HG02623 (cell line): Measurements from ENCODE around the gene VIPR1.
A peak's percentile ranks its signal among the peaks of the same experiment; 100 is the strongest.

Source experiments
- ATAC-seq: cut with Tn5 transposase; IDR thresholded peaks from one replicate; pipeline ENCODE4 v1.9.1; 2021; ENCODE audit warnings: moderate library complexity; ENCODE audit not compliant: unreplicated experiment

VIPR1 gene

GRCh38 chr3:42502429-42503250 lies at the start of gene VIPR1:
TSS of gene VIPR1 (plus strand) at chr3:42502643. CDS start at chr3:42502736, 93 bp downstream.
- ATAC-seq, result no peak

GRCh38 chr3:42456211-42456610 lies 46.2 kb upstream of the VIPR1 start:
- ATAC-seq, result no peak

- ATAC-seq, result no peak
Measured at GRCh38 chr3:42459151-42459550, 43.3 kb upstream of the VIPR1 start.

GRCh38 chr3:42461762-42462161 lies 40.7 kb upstream of the VIPR1 start:
- ATAC-seq, result no peak

GRCh38 chr3:42463093-42463492 lies 39.4 kb upstream of the VIPR1 start:
- no peak for ATAC-seq

GRCh38 chr3:42468111-42468510 lies 34.3 kb upstream of the VIPR1 start:
- ATAC-seq, result no peak

- no peak for ATAC-seq
Measured at GRCh38 chr3:42472555-42472954, 29.9 kb upstream of the VIPR1 start.

GRCh38 chr3:42473083-42473932 lies 29.1 kb upstream of the VIPR1 start:
- no peak for ATAC-seq

GRCh38 chr3:42476225-42477125 lies 26.0 kb upstream of the VIPR1 start:
- no peak for ATAC-seq

- no peak for ATAC-seq
Measured at GRCh38 chr3:42477696-42478095, 24.7 kb upstream of the VIPR1 start.

- no peak for ATAC-seq
Measured at GRCh38 chr3:42478830-42479229, 23.6 kb upstream of the VIPR1 start.

GRCh38 chr3:42486814-42487565 lies 15.5 kb upstream of the VIPR1 start:
- ATAC-seq, result no peak

- ATAC-seq, result no peak
Measured at GRCh38 chr3:42488687-42489086, 13.8 kb upstream of the VIPR1 start.

- no peak for ATAC-seq
Measured at GRCh38 chr3:42489116-42489936, 13.1 kb upstream of the VIPR1 start.

- no peak for ATAC-seq
Measured at GRCh38 chr3:42489937-42490227, 12.6 kb upstream of the VIPR1 start.

- peak; percentile 97 for ATAC-seq
Measured at GRCh38 chr3:42490243-42490642, 12.2 kb upstream of the VIPR1 start.

GRCh38 chr3:42491881-42492507 lies 10.4 kb upstream of the VIPR1 start:
- ATAC-seq, result no peak

- ATAC-seq, result no peak
Measured at GRCh38 chr3:42492508-42493080, 9.8 kb upstream of the VIPR1 start.
